ENCODE measurements around the gene UBXN6.

The UBXN6 gene, protein sequence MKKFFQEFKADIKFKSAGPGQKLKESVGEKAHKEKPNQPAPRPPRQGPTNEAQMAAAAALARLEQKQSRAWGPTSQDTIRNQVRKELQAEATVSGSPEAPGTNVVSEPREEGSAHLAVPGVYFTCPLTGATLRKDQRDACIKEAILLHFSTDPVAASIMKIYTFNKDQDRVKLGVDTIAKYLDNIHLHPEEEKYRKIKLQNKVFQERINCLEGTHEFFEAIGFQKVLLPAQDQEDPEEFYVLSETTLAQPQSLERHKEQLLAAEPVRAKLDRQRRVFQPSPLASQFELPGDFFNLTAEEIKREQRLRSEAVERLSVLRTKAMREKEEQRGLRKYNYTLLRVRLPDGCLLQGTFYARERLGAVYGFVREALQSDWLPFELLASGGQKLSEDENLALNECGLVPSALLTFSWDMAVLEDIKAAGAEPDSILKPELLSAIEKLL

DNA sequence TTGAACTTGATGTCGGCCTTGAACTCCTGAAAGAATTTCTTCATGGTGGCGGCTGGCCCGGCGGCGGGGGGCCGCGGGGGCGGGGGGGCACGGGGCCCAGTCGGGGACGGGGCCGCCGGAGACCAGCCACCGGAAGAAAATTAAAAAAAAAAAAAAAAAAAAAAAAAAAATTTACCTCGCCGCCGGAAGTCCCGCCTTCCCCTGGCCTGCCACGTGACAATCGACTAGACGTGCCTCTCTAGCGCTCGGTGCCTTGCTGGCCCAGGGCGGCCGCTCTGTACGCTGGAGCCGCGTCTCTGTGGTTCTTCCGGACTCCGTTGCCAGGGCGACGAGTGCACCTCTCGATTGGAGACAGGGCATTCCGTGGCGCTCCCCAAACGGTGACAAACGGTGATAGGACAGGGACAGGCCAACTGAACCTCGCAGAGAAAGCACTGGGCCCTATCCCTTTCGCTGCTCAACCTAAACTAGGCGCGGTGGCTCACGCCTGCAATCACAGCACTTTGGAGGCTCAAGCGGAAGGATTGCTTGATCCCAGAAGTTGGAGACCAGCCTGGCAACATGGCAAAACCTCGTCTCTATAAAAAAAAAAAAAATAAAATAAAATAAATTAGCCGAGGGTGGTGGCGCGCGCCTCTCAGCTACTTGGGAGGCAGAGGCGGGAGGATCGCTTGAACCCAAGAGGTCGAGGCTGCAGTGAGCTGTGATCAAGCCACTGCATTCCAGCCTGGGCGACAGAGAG, at the start of gene UBXN6:
Gene UBXN6 (minus strand): TSS at position 141 of the 742 bp plus-strand sequence. CDS start 97 bp downstream, at position 44.
- no peak for FAIRE-seq

DNA sequence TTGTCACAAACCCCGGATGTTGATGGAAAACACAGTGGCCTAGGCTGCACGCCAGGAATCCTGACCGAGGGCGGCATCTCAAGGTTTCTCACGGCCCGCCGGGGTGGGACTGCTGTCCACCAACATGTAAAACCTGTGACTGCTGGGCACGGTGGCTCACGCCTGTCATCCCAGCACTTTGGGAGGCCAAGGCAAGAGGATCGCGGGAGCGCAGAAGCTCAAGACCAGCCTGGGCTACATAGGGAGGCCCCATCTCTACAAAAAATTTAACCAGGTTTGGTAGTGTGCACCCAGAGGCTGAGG, 49.5 kb upstream of the UBXN6 start:
- FAIRE-seq: no peak

DNA sequence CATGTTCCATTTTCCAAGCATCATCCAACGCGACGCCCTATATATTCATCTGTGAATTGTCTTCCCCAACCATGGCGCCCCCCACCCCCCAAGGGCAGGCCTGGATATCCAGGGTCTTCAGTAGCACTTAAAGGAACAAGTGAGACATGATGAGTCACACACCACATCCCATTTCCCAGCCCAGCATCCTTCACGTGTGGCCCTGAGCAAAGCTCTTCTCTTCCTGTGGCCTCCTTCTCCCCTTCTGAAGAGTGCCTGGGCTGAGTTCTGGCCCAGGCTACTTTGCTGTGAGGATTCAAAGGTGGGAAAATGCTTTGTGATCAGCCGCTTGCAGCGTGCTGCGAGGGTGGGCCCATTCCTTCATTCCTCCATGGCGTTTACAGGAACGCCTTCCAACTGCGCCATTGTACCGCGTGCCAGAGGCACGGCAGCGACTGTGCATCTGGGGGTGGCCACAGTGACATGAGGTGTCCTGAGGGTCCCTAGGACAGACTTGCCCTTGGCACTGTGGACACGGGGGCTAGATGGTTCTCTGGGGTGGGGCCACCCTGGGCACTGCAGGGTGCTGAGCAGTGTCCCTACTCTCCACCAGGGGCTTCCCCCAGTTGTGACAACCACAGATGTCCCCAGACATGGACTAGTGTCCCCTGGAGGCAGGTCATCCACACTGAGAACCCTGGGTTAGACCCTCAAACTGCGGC, 49.0 kb upstream of the UBXN6 start:
- FAIRE-seq: no peak

DNA sequence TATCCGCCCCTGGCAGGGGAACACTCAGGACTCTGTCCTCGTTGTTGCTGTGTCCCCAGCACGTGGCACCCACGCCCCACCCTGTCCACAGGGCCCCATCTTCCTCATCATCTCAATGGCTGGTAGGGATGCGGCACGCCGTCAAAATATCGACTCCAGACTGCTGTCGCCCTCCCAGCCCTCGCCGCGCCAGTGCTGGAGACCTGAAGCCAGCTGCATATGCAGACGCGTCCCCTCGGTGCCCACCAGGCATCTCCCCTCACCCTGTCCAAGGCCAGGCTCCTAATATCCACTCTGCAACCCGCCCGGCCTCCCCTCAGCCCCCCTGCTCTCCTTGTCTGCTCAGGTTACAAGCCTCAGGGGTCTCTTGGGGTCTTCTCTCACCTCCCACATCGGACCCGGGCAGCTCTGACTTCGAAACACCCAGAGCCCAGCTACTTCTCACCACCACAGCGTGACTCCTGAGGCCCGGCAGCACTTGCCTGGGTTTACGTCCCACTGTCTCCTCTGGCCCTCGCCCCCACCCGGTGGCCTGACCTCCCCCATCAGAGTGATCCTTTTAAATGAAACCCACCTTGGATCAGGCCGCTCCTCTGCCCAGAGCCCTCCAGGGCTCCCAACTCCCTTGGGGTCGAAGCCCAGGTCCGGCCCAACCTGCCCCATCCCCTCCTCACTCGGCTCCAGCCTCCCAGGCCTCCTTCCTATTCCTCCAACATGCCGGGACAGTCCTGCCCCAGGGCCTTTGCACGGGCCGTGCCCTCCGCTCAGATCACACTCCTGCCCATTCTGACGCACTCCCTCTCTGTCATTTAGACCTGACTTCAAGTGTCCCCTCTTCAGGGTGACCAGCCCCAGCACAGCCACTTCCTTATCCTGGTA, 48.2 kb upstream of the UBXN6 start:
- FAIRE-seq: no peak

DNA sequence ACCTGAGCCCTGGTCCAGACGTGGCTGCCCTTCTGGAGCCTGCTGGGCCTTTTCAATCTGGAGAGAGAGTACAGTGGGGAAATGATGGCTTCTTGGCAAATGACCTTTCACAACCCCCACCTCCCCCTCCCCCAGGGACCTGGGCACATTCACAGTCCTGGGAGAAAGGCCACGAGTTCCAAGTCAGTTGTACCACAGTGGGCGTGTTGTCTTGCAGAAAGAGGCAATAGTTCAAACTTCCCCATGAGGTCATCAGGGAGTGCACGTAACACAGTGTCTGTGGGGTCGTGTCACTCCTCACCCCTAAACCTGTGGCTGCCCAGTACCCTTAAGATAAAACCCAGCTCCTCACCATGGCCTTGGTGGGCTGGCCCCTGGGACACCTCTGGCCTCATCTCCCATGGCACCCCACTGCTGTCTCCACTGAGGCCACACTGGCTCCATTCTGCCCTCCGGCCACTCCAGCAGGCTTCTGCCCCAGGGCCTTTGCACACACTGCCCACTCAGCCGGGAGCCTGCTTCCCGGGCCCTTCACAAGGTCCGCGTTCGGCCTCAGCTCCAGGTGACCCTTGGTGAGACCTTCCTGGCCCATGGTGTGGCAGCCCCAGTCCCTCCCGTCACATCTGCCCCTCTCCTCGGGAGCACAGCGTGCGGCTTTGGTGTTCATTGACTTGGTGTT, 47.4 kb upstream of the UBXN6 start:
- no peak for FAIRE-seq

DNA sequence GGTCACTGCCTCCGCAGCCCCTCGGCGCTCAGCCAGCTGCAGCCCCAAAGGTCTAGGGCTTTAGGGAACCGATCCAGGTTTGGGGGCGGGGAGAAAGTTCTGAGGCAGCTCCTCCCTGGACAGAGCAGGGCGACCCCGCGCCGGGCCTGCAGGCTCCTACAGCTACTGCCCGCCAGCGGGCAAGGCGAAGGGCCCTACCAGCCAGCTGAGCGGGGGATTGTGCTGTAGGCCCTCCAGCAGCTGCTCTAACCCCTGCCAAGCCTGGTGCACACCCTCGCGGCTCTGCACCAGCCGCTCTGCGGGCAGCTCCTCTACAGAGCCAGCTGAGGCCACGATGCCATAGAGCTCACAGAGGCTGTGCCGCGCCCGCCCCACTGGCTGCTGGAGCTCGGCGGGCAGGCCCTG, 46.7 kb upstream of the UBXN6 start:
- FAIRE-seq: no peak

DNA sequence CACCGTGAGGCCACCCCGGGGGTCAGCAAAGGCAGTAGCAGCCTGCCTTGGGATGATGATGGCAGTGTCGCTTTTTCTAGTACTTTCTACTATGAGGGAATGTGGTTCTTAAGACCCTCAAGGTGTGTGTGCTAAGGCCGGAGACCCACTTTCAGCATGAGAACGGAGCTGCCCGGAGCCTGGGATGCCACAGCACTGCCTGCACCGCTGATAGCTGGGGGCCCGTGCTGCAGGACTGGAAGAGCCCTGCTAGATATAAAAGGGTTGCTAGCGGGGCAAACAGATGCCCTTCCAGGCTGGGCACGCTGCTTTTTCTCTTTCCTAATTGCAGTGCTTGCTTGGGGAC, 46.2 kb upstream of the UBXN6 start:
- FAIRE-seq: no peak

DNA sequence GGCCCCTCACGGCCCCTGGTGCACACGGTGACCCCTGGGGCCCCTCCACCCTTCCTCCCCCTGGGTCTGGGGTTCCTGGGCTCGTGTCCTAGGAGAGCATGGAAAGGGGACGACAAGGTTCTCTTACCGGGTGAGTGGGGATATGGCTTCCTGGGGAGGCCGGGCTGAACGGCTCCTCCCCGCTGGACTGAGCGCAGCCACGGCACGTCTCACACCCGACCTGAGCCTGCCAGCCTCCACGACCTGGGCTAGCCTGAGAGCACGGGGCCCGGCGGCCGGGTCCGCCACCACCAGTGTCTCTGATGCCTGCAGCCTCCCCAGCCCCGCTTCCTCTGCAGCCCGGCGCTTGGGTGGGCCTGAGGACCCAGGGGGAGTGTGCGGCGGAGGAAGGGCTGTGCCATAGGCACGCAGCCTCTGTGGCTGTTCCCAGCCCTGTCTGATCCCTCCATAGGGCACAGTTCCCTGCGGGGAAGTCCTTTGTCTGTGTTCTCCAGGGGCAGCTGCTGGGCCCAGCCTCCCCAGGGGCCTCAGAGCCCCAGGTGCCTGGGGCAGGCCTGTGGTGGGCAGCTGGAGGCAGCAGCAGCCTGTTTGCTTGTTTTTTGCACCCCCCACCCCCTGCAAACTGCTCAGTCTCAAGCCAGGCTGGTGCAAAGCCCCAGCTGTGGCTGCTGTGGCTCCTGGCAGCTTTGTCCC, 45.7 kb upstream of the UBXN6 start:
- no peak for FAIRE-seq

DNA sequence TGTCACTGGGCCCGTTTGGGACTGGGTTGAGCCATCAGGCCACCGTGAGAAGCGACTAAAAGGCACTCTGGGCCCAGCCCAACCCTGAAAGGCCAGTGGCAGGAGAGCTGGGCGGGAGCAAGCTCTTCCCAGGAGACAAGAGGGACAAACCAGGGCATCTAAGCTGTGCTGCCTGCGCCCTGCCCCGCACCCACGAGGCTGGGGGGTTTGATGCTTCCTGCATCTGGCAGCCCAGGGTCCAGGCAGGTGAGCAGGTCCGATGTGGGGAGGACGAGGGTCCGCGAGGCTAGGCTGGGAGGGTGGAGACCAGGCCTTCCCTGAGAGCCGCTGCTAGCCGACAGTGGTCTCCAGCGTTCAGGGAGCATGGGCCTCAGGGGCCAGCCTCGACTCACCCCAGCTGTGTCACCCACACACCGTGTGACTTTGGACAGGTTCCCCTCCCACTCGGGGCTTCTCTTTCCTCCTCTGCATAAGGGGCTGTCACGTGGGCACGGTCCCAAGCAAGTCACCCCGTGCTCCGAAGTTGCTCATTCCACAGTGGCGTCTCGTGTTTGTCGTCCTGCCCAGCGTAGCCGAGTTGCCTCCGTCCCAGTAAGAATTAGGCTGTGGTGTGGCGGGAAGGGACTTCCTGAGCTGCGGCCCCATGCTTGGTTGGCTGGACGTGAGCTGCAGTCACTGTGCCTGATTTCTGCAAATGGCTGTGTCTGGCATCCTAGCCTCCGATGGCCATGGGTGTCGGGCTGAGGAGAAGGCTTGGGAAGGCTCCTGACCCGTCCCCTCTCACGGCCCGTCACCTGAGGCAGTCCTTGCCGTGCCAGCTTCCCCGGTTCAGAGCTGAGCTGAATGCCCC, 44.9 kb upstream of the UBXN6 start:
- no peak for FAIRE-seq

DNA sequence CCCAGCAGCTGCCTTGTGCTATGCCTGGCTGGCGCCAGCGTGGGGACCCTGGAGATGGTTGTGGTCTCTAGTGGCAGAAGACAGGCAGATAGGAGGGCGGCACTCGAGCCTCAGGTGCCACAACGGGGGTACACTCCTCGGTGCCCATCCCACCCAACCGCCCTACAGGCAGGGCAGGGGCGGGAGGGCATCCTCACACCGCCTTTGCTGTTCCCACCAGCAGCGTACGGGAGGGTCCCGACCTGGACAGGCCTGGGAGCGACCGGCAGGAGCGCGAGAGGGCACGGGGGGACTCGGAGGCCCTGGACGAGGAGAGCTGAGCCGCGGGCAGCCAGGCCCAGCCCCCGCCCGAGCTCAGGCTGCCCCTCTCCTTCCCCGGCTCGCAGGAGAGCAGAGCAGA, 44.1 kb upstream of the UBXN6 start:
- FAIRE-seq: no peak

DNA sequence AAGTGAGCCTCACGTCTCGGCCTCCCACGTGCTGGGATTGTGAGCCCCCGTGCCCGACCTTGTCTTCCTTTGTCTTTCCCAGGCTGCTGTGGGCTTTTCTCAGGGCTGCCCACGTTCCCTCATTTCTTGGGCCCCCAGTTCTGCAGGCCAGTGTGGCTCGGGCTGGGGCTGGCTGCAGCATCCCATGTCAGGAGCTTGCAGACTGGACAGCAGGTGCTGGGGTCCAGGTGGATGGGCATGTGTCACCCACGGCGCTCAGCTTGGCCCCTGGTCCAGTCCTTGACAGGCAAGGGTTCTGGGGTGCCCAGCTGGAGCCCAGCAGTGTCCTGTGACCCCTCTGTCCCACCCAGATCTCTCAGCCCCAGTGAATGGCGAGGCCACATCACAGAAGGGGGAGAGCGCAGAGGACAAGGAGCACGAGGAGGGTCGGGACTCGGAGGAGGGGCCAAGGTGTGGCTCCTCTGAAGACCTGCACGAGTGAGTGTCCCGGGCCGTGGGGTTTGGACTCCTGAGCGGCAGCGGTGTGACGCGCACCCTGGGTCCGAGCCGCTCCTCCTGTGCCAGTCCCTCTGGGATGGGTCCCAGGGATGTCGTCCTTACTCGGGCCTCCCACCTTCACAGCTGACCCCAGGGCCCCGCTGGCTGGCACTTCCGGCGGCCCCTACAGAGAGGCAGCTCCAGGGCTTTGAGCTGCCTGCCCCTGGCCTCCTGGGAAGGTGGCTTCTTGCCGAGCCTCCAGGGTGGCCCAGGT, 43.4 kb upstream of the UBXN6 start:
- FAIRE-seq: no peak

DNA sequence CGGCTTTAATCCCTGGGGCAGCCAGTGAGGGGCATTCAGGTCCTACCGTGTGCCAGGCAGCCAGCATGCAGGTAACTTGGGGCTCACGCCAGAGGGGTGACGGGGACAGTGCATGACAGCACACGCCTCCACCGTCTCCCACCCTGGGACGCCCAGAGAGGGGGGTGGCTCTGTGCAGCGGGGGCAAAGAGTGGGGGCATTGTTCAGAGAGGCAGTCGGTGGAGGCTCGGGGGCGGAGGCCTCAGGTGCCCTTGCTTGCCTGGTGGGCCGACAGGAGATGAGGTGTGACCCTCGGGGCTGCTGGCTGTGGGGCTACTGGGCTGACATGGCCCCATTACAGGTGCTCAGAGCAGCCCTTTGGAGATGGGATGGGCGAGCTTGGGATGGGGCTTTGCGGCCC, 42.3 kb upstream of the UBXN6 start:
- FAIRE-seq: no peak

DNA sequence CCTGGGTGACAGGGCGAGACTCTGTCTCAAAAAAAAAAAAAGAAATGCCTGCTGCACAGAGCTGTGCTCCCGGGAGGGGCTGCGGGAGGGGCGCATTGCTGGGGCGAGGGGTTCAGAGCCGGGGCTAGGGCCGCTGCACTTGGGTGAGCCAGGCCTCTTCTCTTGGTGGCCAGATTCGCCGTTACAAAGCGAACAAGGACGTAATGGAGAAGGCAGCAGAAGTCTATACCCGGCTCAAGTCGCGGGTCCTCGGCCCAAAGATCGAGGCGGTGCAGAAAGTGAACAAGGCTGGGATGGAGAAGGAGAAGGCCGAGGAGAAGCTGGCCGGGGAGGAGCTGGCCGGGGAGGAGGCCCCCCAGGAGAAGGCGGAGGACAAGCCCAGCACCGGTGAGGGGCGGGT, 41.7 kb upstream of the UBXN6 start:
- FAIRE-seq: no peak

DNA sequence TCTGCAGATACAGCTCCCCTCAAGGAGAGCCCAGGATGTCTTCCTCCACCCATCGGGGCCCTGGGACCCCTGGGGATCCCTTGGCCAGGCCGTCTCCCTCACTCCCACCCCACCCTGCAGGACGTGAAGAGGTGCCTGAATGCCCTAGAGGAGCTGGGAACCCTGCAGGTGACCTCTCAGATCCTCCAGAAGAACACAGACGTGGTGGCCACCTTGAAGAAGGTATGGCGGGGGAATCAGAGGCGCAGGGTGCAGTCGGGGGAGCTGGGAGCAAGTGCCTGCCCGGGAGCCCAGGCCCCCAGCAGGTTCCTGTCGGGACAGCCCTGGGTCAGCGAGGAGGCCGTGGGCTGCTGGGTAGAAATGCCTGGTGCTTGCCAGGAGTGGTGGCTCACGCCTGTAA, 41.1 kb upstream of the UBXN6 start:
- FAIRE-seq: no peak

DNA sequence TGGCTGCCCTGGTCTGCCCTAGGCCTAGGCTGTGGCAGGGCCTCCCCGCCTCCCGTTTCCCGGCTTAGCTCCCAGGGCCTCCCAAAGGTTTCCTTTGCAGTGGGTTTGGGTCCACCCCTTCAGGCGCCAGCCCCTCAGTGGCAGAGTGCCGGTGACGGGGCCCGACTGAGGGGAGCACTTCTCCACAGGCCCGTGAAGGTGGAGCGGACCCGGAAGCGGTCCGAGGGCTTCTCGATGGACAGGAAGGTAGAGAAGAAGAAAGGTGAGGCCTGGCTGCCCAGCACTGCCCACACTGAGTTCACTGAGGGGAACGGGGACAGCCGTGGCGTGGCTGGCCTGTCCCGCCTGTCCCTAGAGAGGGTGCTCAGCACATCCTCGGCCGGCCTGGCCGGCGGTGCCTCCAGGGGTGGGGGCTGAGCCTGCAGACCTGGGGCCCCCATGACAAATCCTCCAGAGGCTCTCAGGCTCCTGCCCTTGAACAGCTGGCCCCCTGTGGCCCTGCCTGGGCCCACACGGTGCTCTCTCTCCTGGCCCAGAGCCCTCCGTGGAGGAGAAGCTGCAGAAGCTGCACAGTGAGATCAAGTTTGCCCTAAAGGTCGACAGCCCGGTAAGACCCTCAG, 40.3 kb upstream of the UBXN6 start:
- FAIRE-seq: no peak

DNA sequence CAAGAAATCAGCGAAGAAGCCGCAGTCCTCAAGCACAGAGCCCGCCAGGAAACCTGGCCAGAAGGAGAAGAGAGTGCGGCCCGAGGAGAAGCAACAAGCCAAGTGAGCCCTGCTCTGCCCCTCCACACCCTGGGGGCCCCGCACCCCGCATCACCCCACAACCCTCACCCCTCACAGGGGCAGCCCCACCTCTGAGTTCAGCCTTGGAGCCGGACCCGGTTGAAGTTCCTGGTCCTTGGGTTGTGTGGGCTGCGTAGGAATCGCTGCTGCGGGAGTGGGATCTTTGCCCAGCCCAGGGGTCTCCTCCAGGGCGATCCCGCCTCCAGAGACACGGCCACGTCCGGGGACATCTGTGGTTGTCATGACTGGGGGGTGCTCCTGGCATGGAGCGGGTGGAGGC, 38.7 kb upstream of the UBXN6 start:
- no peak for FAIRE-seq

DNA sequence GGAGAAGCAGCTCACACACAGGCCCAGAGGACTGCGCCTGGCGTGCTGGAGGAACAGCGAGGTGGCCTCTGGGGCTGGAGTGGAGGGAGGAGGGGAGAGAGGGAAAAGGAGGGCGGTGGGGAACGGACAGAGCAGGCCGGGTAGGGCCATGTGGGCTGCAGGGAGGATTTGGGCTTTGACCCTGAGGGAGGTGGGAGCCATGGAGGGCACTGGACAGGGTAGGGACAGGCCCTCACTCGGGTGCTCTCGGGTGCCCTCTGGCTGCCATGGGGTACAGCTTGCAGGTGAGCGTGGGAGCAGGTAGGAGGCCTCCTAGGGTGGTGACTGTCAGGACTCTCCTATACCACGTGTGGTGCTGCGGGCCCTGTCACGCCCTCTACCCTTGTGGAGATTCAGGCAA, 37.9 kb upstream of the UBXN6 start:
- no peak for FAIRE-seq

DNA sequence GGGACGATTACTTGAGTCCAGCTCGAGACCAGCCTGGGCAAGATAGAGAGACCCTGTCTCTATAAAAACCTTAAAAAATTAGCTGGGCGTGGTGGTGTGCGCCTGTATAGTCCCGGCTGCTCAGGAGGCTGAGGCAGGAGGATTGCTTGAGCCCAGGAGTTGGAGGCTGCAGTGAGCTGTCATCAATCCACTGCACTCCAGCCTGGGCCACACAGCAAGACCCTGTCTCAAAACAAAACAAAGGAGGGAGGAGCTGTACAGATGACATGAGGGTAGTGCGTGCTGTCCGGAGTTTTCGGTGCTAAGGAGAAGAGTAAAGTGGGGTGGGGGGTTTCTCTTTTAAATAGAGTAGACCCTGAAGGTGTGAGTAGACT, 37.1 kb upstream of the UBXN6 start:
- FAIRE-seq: no peak

DNA sequence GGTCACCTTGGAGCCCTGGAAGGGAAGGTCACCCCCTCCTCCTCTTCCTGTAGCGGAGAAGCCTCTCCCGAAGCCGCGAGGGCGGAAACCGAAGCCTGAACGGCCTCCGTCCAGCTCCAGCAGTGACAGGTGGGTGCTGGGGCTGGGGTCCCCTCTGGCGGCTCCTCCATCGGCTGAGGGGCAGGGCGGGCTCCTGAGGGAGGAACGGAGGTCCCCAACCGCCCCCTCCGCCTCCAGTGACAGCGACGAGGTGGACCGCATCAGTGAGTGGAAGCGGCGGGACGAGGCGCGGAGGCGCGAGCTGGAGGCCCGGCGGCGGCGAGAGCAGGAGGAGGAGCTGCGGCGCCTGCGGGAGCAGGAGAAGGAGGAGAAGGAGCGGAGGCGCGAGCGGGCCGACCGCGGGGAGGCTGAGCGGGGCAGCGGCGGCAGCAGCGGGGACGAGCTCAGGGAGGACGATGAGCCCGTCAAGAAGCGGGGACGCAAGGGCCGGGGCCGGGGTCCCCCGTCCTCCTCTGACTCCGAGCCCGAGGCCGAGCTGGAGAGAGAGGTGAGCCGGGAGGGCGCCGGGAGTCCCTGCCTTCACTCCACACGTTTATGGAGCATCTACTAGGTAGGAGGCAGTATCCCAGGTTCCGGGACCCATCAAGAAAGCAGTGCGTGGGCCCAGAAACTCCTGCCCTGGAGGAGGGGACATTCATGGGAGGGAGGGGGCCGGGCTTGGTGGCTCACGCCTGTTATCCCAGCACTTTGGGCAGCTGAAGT, 36.5 kb upstream of the UBXN6 start:
- FAIRE-seq: no peak

All from colon (tissue), 2 donors.